Measurements from ENCODE around the gene ZFAND3. TPM values are rescaled to one million over a fixed set of nuclear protein-coding genes. Genes with fewer than 3 reads are reported as not detected.

The ZFAND3 gene
- total RNA-seq, 1 experiment from 2014 or later, result 47.2 TPM

DNA sequence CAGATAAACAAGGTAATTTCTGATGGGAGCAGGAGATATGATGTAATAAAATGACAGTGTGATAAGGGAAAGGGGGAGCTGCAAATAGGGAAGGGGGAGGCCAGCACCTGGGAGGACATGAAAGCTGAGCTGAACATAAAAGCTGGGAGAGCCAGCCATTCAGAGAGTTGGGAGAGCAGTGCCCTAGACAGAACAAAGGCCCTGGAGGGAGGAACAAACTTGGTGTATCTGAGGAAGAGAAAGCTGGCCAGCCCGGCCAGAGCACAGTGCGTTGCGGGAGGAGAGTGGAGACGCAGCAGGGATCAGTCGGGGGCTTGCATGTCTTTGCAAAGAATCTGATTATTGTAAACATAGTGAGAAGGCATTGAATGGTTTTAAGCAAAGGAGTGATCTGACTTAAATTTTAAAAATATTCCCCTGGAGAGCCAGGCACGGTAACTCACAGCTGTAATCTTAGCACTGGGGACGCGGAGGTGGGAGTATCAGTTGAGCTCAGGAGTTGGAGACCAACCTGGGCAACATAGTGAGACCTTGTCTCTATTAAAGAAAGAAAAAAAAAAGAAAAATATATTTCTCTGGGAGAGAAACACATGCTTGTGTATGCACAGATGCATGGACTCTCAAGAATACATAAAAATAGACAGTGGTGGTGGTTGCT, 318.2 kb downstream of the ZFAND3 start:
- ChIA-PET POLR2A (no interaction called here), CTCF (no interaction called here), RAD21 (ENCODE audit: low non-redundant PET in 1 of 2, low total read pairs in 2 of 2, uncharacterized antibody in 2 of 2, unreplicated experiment in 2 of 2) (no interaction called here)
- no peak for ATAC-seq
- DNase-seq (ENCODE audit: low read depth, low spot score), result no peak
- Histone ChIP-seq H3K9ac (ENCODE audit: low read length) (no peak overlapping the region), H3K9me3 (ENCODE audit: control insufficient read depth in 1 of 2, insufficient read depth in 1 of 2, low read depth in 1 of 2, low read length in 2 of 2) (no peaks in the 10 kb centered on the region), H3K79me2 (ENCODE audit: insufficient read depth, low read length) (no peaks in the 10 kb centered on the region), H4K20me1 (ENCODE audit: insufficient read depth) (no peaks in the 10 kb centered on the region), H3K27me3 (ENCODE audit: insufficient read depth, low read length) (no peaks in the 10 kb centered on the region), H3K27ac (ENCODE audit: low read depth, low read length) (no peak overlapping the region), H3K36me3 (ENCODE audit: control insufficient read depth in 1 of 2, insufficient read depth in 2 of 2, low read length in 2 of 2) (no peaks in the 10 kb centered on the region), H3K9me2 (ENCODE audit: insufficient read depth) (no peaks in the 10 kb centered on the region), H3K4me1 (ENCODE audit: control insufficient read depth in 1 of 2, insufficient read depth in 2 of 2, low read length in 2 of 2) (peaks cover 0 to 6% of the 10 kb centered on the region in 2 experiments; a peak in 1 of 4 replicates), H3K4me2 (ENCODE audit: low read length) (no peak overlapping the region), H3K4me3 (replicated peaks in 1 of 2; ENCODE audit: low read depth in 1 of 2, low read length in 2 of 2) (no peak overlapping the region), H2AFZ (ENCODE audit: low read depth, low read length, poor library complexity, severe bottlenecking) (no peak overlapping the region)
- intact Hi-C loops (cut with micrococcal nuclease), result no loop called here
- TF ChIP-seq SRF (IDR thresholded peaks at IDR 0.05; ENCODE audit: low read depth) (no peak), ZFX (IDR thresholded peaks at IDR 0.05) (no peak), POLR2A (IDR thresholded peaks at IDR 0.05; ENCODE audit: borderline replicate concordance, extremely low read depth, insufficient read depth, insufficient read length) (no peak), CEBPB (IDR thresholded peaks at IDR 0.05; ENCODE audit: low read depth) (no peak), POLR2AphosphoS5 (IDR thresholded peaks at IDR 0.05; ENCODE audit: low read depth, low read length) (no peak), JUND (IDR thresholded peaks at IDR 0.05) (no peak), SP1 (IDR thresholded peaks at IDR 0.05; ENCODE audit: low read depth) (no peak), SIN3A (IDR thresholded peaks at IDR 0.05; ENCODE audit: low read depth) (no peak)
- TF ChIP-seq, protein P1, sequence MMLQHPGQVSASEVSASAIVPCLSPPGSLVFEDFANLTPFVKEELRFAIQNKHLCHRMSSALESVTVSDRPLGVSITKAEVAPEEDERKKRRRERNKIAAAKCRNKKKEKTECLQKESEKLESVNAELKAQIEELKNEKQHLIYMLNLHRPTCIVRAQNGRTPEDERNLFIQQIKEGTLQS (IDR thresholded peaks at IDR 0.05), result no peak
- TF ChIP-seq, protein P2, sequence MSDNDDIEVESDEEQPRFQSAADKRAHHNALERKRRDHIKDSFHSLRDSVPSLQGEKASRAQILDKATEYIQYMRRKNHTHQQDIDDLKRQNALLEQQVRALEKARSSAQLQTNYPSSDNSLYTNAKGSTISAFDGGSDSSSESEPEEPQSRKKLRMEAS (IDR thresholded peaks at IDR 0.05), result no peak
- BruUV-seq (replicated peaks), result no TSS peak

DNA sequence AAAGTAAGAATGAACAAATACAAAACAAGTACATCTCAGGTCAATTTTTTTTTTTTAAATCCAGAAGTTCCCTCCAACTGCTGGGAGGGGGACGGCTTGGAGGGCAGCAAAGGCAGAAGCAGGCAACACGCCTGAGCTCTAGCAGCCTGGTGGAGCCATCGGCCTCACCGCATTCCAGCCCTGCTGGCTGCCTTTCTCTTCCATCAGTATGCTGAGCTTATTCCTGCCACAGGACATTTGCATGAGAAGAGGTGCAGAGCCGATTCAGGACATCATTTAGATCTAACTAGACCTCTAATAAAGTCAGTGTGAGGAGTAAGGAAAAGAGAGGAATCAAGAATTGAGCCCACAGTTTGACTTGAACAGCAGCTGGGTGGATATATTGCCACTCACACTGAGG, 318.8 kb downstream of the ZFAND3 start:
- CTCF ChIA-PET, result no interaction called here
- no peak for DNase-seq (ENCODE audit: low read depth, low spot score)
- no peak overlapping the region for H3K4me3 ChIP-seq (replicated peaks in 1 of 2; ENCODE audit: low read depth in 1 of 2, low read length in 2 of 2)
- H3K9ac ChIP-seq (ENCODE audit: low read length), result no peak overlapping the region
- no peaks in the 10 kb centered on the region for H4K20me1 ChIP-seq (ENCODE audit: insufficient read depth)
- H3K27me3 ChIP-seq (ENCODE audit: insufficient read depth, low read length), result no peaks in the 10 kb centered on the region
- no peak overlapping the region for H3K27ac ChIP-seq (ENCODE audit: low read depth, low read length)
- no peaks in the 10 kb centered on the region for H3K36me3 ChIP-seq (ENCODE audit: control insufficient read depth in 1 of 2, insufficient read depth in 2 of 2, low read length in 2 of 2)
- POLR2A ChIA-PET, result no interaction called here
- H3K4me2 ChIP-seq (ENCODE audit: low read length), result no peak overlapping the region
- TF ChIP-seq SP1 (IDR thresholded peaks at IDR 0.05; ENCODE audit: low read depth) (no peak), EZH2 (IDR thresholded peaks at IDR 0.05) (no peak)
- no peak overlapping the region for H2AFZ ChIP-seq (ENCODE audit: low read depth, low read length, poor library complexity, severe bottlenecking)
- H3K9me3 ChIP-seq (ENCODE audit: control insufficient read depth in 1 of 2, insufficient read depth in 1 of 2, low read depth in 1 of 2, low read length in 2 of 2), result no peaks in the 10 kb centered on the region
- RAD21 ChIA-PET (ENCODE audit: low non-redundant PET in 1 of 2, low total read pairs in 2 of 2, uncharacterized antibody in 2 of 2, unreplicated experiment in 2 of 2), result no interaction called here
- ATAC-seq, result no peak
- no peaks in the 10 kb centered on the region for H3K9me2 ChIP-seq (ENCODE audit: insufficient read depth)
- BruUV-seq (replicated peaks), result no TSS peak
- peaks cover 0 to 6% of the 10 kb centered on the region in 2 experiments; a peak in 1 of 4 replicates for H3K4me1 ChIP-seq (ENCODE audit: control insufficient read depth in 1 of 2, insufficient read depth in 2 of 2, low read length in 2 of 2)
- no peaks in the 10 kb centered on the region for H3K79me2 ChIP-seq (ENCODE audit: insufficient read depth, low read length)
- intact Hi-C loops (cut with micrococcal nuclease), result no loop called here
